Measurements from ENCODE around the gene CALN1. TPM values are rescaled to one million over a fixed set of nuclear protein-coding genes. Genes with fewer than 3 reads are reported as not detected.

CALN1 gene
- total and polyA plus RNA-seq, 9 of the 15 experiments (the other 6 are each of a cell fraction or from before 2014, with no cell fraction given): 1.4 to 7.5 (median 3.3) TPM

DNA sequence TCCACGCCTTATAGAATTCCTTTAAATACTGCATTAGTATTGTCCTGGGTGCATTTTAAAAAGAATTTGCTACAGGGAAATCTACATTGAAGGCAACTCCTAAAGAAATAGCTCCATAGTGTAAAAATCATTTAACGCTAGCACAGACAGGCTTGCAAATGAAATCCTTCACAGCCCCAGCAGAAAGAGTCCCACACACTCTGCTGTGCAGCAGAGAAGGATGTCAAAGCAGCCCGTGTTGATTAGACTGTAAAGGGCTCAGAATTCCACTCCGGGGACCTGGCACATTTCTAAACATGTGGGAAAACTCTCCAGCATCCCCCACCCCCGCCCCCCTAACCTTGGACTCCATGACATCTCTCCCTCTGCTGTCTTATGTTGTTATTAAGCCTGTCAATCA is 176.8 kb downstream of the CALN1 start (continued):
- TF ChIP-seq, protein P1, sequence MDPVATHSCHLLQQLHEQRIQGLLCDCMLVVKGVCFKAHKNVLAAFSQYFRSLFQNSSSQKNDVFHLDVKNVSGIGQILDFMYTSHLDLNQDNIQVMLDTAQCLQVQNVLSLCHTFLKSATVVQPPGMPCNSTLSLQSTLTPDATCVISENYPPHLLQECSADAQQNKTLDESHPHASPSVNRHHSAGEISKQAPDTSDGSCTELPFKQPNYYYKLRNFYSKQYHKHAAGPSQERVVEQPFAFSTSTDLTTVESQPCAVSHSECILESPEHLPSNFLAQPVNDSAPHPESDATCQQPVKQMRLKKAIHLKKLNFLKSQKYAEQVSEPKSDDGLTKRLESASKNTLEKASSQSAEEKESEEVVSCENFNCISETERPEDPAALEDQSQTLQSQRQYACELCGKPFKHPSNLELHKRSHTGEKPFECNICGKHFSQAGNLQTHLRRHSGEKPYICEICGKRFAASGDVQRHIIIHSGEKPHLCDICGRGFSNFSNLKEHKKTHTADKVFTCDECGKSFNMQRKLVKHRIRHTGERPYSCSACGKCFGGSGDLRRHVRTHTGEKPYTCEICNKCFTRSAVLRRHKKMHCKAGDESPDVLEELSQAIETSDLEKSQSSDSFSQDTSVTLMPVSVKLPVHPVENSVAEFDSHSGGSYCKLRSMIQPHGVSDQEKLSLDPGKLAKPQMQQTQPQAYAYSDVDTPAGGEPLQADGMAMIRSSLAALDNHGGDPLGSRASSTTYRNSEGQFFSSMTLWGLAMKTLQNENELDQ (CRISPR knock-in tag; IDR thresholded peaks at IDR 0.05; ENCODE audit: borderline replicate concordance): no peak
- TF ChIP-seq IFI16 (CRISPR knock-in tag; IDR thresholded peaks at IDR 0.05) (no peak), FOXJ2 (tag; IDR thresholded peaks at IDR 0.05) (no peak), ZNF764 (CRISPR knock-in tag; IDR thresholded peaks at IDR 0.05; ENCODE audit: low read depth) (no peak), MAFG (tag; conservative IDR thresholded peaks at IDR 0.05) (no peak), TAF1 (IDR thresholded peaks at IDR 0.05; ENCODE audit: control insufficient read depth, extremely low read depth, insufficient read depth, low read length, severe bottlenecking) (no peak), CTBP1 (IDR thresholded peaks at IDR 0.05; ENCODE audit: borderline replicate concordance) (no peak)
- TF ChIP-seq, protein P2, sequence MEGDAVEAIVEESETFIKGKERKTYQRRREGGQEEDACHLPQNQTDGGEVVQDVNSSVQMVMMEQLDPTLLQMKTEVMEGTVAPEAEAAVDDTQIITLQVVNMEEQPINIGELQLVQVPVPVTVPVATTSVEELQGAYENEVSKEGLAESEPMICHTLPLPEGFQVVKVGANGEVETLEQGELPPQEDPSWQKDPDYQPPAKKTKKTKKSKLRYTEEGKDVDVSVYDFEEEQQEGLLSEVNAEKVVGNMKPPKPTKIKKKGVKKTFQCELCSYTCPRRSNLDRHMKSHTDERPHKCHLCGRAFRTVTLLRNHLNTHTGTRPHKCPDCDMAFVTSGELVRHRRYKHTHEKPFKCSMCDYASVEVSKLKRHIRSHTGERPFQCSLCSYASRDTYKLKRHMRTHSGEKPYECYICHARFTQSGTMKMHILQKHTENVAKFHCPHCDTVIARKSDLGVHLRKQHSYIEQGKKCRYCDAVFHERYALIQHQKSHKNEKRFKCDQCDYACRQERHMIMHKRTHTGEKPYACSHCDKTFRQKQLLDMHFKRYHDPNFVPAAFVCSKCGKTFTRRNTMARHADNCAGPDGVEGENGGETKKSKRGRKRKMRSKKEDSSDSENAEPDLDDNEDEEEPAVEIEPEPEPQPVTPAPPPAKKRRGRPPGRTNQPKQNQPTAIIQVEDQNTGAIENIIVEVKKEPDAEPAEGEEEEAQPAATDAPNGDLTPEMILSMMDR (IDR thresholded peaks at IDR 0.05 in 2 of 3, conservative IDR thresholded peaks at IDR 0.05 in 1 of 3; ENCODE audit: insufficient read depth in 2 of 3, low read depth in 1 of 3, low read length in 3 of 3): no peak
